H1 (cell line): ENCODE data around the gene HGFAC. TPM values are rescaled to one million over a fixed set of nuclear protein-coding genes. Genes with fewer than 3 reads are reported as not detected.

Experiments
- CTCF ChIA-PET: fragments of 300-600 bp; sonication (Branson Sonifier 250); formaldehyde crosslinking; loops from one replicate; lab custom pipeline; 2021; ENCODE audit not compliant: partially characterized antibody; lab: Charles Lee
- POLR2A ChIA-PET: fragments of 300-600 bp; sonication (Branson Sonifier 250); formaldehyde crosslinking; loops from one replicate; lab custom pipeline; 2021; ENCODE audit warnings: inconsistent platforms; ENCODE audit not compliant: partially characterized antibody; lab: Charles Lee
- DNase-seq, 2 experiments: peaks; one replicate each; pipeline versions ENCODE4 v3.0.0 to v3.0.0-alpha.2; 2010 to 2022; ENCODE audit warnings: low spot score in 2 of 2, low read depth in 1 of 2, mixed read lengths in 1 of 2
- FAIRE-seq: peaks from 2 replicates; lab custom pipeline; 2011; peaks lifted over from hg19 to GRCh38; lab: Jason Lieb, UNC
- H2AFZ ChIP-seq: 2 replicates; pipeline ENCODE4 v1.8.1; 2012; ENCODE audit warnings: low read length, inconsistent platforms
- H2AK5ac ChIP-seq: 2 replicates; pipeline ENCODE4 v1.6.1; 2013; ENCODE audit warnings: low read depth, low read length
- H2BK120ac ChIP-seq: replicated peaks from 2 replicates; pipeline ENCODE3; 2013; ENCODE audit warnings: low read depth, low read length, inconsistent platforms
- H2BK12ac ChIP-seq: 2 replicates; pipeline ENCODE4 v1.6.1; 2013; ENCODE audit warnings: low read depth, low read length
- H2BK15ac ChIP-seq: 2 replicates; pipeline ENCODE4 v1.6.1; 2013; ENCODE audit warnings: low read length
- H2BK20ac ChIP-seq: 2 replicates; pipeline ENCODE4 v1.6.1; 2013; ENCODE audit warnings: low read length
- H2BK5ac ChIP-seq: 2 replicates; pipeline ENCODE4 v1.6.1; 2013; ENCODE audit warnings: low read depth, low read length
- H3K14ac ChIP-seq: 2 replicates; pipeline ENCODE4 v1.6.1; 2013; ENCODE audit warnings: inconsistent platforms; ENCODE audit not compliant: insufficient read length
- H3K18ac ChIP-seq: 2 replicates; pipeline ENCODE4 v1.6.1; 2013; ENCODE audit warnings: low read length; ENCODE audit errors: extremely low read depth
- H3K23ac ChIP-seq: 2 replicates; pipeline ENCODE4 v1.6.1; 2013; ENCODE audit warnings: inconsistent platforms; ENCODE audit not compliant: insufficient read length
- H3K23me2 ChIP-seq: 2 replicates; pipeline ENCODE4 v1.6.1; 2013; ENCODE audit warnings: low read depth, low read length
- H3K27ac ChIP-seq: 2 replicates; pipeline ENCODE4 v1.6.1; 2011; ENCODE audit warnings: low read depth, low read length, inconsistent platforms
- H3K27me3 ChIP-seq, 4 experiments: replicated peaks in 1 of 4; 1 replicate in 1 of 4; 2 replicates in 3 of 4; pipeline versions ENCODE4 v1.6.1 to v1.8.1; 2011 to 2013; ENCODE audit warnings: low read length in 3 of 4, mild to moderate bottlenecking in 3 of 4, inconsistent platforms in 2 of 4, mixed read lengths in 2 of 4, moderate library complexity in 1 of 4; ENCODE audit not compliant: control insufficient read depth in 3 of 4, insufficient read depth in 3 of 4; ENCODE audit errors: extremely low read depth in 1 of 4
- H3K36me3 ChIP-seq, 4 experiments: 2 replicates each; pipeline versions ENCODE4 v1.6.1 to v1.8.1; 2011 to 2013; ENCODE audit warnings: mild to moderate bottlenecking in 4 of 4, low read length in 3 of 4, moderate library complexity in 2 of 4, control low read depth in 1 of 4, inconsistent platforms in 1 of 4; ENCODE audit not compliant: insufficient read depth in 4 of 4, control insufficient read depth in 2 of 4
- H3K4ac ChIP-seq: replicated peaks from 2 replicates; pipeline ENCODE3; 2013; ENCODE audit warnings: low read length, low read depth, mixed read lengths, inconsistent platforms; ENCODE audit not compliant: insufficient read length
- H3K4me1 ChIP-seq, 4 experiments: replicated peaks in 1 of 4; 1 replicate in 1 of 4; 2 replicates in 3 of 4; pipeline versions ENCODE4 v1.6.1 to v1.8.1; 2011 to 2013; ENCODE audit warnings: low read length in 3 of 4, inconsistent platforms in 2 of 4, mixed read lengths in 1 of 4; ENCODE audit not compliant: insufficient read depth in 4 of 4, control insufficient read depth in 3 of 4
- H3K4me2 ChIP-seq, 2 experiments: 2 replicates each; pipeline versions ENCODE4 v1.6.1 to v1.8.1; 2011 to 2013; ENCODE audit warnings: low read depth in 2 of 2, low read length in 2 of 2, control low read depth in 1 of 2, inconsistent platforms in 1 of 2, mild to moderate bottlenecking in 1 of 2; ENCODE audit not compliant: insufficient read depth in 1 of 2
- H3K4me3 ChIP-seq, 4 experiments: fragments of 200-600, 300-600 bp in 1 of 4; sonication (generic), shearing (Covaris generic), sonication (Bioruptor Twin) in 1 of 4; 2 replicates each; pipeline versions ENCODE4 v1.5.1 to v1.8.1; 2011 to 2016; ENCODE audit warnings: low read length in 4 of 4, low read depth in 3 of 4, control low read depth in 2 of 4, inconsistent platforms in 2 of 4, mild to moderate bottlenecking in 2 of 4, mixed read lengths in 1 of 4, moderate library complexity in 1 of 4; ENCODE audit not compliant: insufficient read depth in 2 of 4; ENCODE audit errors: extremely low read depth in 1 of 4
- H3K56ac ChIP-seq: replicated peaks from 2 replicates; pipeline ENCODE3; 2013; ENCODE audit warnings: low read depth, mild to moderate bottlenecking, mixed read lengths, low read length, inconsistent platforms; ENCODE audit not compliant: insufficient read length
- H3K79me1 ChIP-seq: 2 replicates; pipeline ENCODE4 v1.6.1; 2013; ENCODE audit warnings: low read depth, low read length, control low read depth
- H3K79me2 ChIP-seq, 2 experiments: 2 replicates each; pipeline versions ENCODE4 v1.6.1 to v1.8.1; 2012 to 2013; ENCODE audit warnings: low read length in 2 of 2, mild to moderate bottlenecking in 2 of 2, inconsistent platforms in 1 of 2; ENCODE audit not compliant: insufficient read depth in 2 of 2, control insufficient read depth in 1 of 2
- H3K9ac ChIP-seq, 4 experiments: replicated peaks in 1 of 4; 1 replicate in 1 of 4; 2 replicates in 3 of 4; pipeline versions ENCODE4 v1.6.1 to v1.8.1; 2011 to 2013; ENCODE audit warnings: low read depth in 3 of 4, low read length in 3 of 4, control low read depth in 2 of 4, mild to moderate bottlenecking in 2 of 4, moderate library complexity in 2 of 4, inconsistent platforms in 1 of 4; ENCODE audit errors: extremely low read depth in 1 of 4
- H3K9me3 ChIP-seq, 2 experiments: 2 replicates each; pipeline versions ENCODE4 v1.6.1 to v1.8.1; 2012 to 2013; ENCODE audit warnings: mild to moderate bottlenecking in 2 of 2, moderate library complexity in 2 of 2, control low read depth in 1 of 2, inconsistent platforms in 1 of 2, low read depth in 1 of 2, low read length in 1 of 2, mixed read lengths in 1 of 2; ENCODE audit not compliant: insufficient read depth in 2 of 2
- H4K20me1 ChIP-seq, 2 experiments: replicated peaks in 1 of 2; 2 replicates each; pipeline versions ENCODE3 to v1.8.1; 2011 to 2013; ENCODE audit warnings: inconsistent platforms in 2 of 2, low read length in 2 of 2, mild to moderate bottlenecking in 1 of 2; ENCODE audit not compliant: insufficient read depth in 2 of 2, control insufficient read depth in 1 of 2
- H4K5ac ChIP-seq: 2 replicates; pipeline ENCODE4 v1.6.1; 2013; ENCODE audit warnings: low read length, low read depth, mixed read lengths, inconsistent platforms; ENCODE audit not compliant: insufficient read length
- H4K8ac ChIP-seq: 2 replicates; pipeline ENCODE4 v1.8.0; 2013; ENCODE audit warnings: mild to moderate bottlenecking, moderate library complexity, low read length, inconsistent platforms; ENCODE audit not compliant: insufficient read depth; ENCODE audit errors: extremely low read depth
- H4K91ac ChIP-seq: replicated peaks from 2 replicates; pipeline ENCODE3; 2013; ENCODE audit warnings: low read length, mixed read lengths, inconsistent platforms; ENCODE audit not compliant: insufficient read length
- BACH1 ChIP-seq: IDR thresholded peaks from 2 replicates; pipeline ENCODE4 v1.6.1; 2012; ENCODE audit warnings: low read length, improper control_type of control experiment
- BCL11A ChIP-seq, 2 experiments: IDR thresholded peaks; one replicate each; pipeline ENCODE4 v1.6.1; 2011; ENCODE audit warnings: low read depth in 2 of 2, low read length in 2 of 2, mild to moderate bottlenecking in 2 of 2
- KDM1A ChIP-seq: fragments of 200-600, 300-600 bp; sonication (generic); IDR thresholded peaks from 2 replicates; pipeline ENCODE4 v1.7.1; 2016; ENCODE audit warnings: mild to moderate bottlenecking, low read length, borderline replicate concordance
- PHF8 ChIP-seq: fragments of 200-600 bp; sonication (generic); conservative IDR thresholded peaks from 2 replicates; pipeline ENCODE4 v1.7.1; 2012; ENCODE audit warnings: low read depth, mild to moderate bottlenecking, inconsistent platforms, low read length, moderate library complexity
- POLR2AphosphoS5 ChIP-seq: IDR thresholded peaks from 2 replicates; pipeline ENCODE4 v1.6.1; 2011; ENCODE audit warnings: low read depth, low read length
- RAD21 ChIP-seq, 2 experiments: IDR thresholded peaks in 1 of 2; conservative IDR thresholded peaks in 1 of 2; 2 replicates each; pipeline ENCODE4 v1.6.1; 2011; ENCODE audit warnings: low read depth in 2 of 2, low read length in 2 of 2, improper control_type of control experiment in 1 of 2, inconsistent platforms in 1 of 2, mild to moderate bottlenecking in 1 of 2, moderate library complexity in 1 of 2
- SIX5 ChIP-seq: IDR thresholded peaks from 2 replicates; pipeline ENCODE4 v1.6.1; 2011; ENCODE audit warnings: mild to moderate bottlenecking, low read depth, low read length
- SP2 ChIP-seq: IDR thresholded peaks from 2 replicates; pipeline ENCODE4 v1.6.1; 2012; ENCODE audit warnings: mild to moderate bottlenecking, low read length, inconsistent platforms
- SP4 ChIP-seq: IDR thresholded peaks from 2 replicates; pipeline ENCODE4 v1.6.1; 2012; ENCODE audit warnings: low read length, inconsistent platforms
- TAF7 ChIP-seq: optimal IDR thresholded peaks from 2 replicates; pipeline ENCODE3; 2011; ENCODE audit warnings: low read depth, mild to moderate bottlenecking, inconsistent platforms, low read length, moderate library complexity, borderline replicate concordance
- WGBS, 2 experiments: shearing (Covaris generic) in 1 of 2; methylation state at CpG; one replicate each; pipeline versions ENCODE4 v1.1.6 to v1.1.7; 2013 to 2015; ENCODE audit warnings: low lambda C conversion rate in 2 of 2, mixed read lengths in 2 of 2, inconsistent platforms in 1 of 2, low coverage in 1 of 2, missing lambda C conversion rate in 1 of 2; ENCODE audit not compliant: insufficient replicate concordance in 2 of 2, insufficient coverage in 1 of 2, insufficient read length in 1 of 2; ENCODE audit errors: extremely low coverage in 1 of 2, missing lambda C conversion rate in 1 of 2; 5-methylcytosine and 5-hydroxymethylcytosine counted together
- long read RNA-seq, 2 experiments: library from RNA in 1 of 2; library from capped mRNA in 1 of 2; stranded (forward); transcript quantifications; one replicate each; pipeline ENCODE4 v2.0.0, GENCODE V29; 2021; ENCODE audit warnings: inconsistent platforms in 1 of 2
- polyA minus RNA-seq, 3 experiments: library from RNA; depleted of rRNA, polyadenylated mRNA; stranded (reverse); fragments of >200 nt; gene quantifications; 1 replicate in 2 of 3; 2 replicates in 1 of 3; pipeline ENCODE4 v1.2.3, GENCODE V29; 2011
- polyA plus RNA-seq, 7 experiments: library from polyadenylated mRNA; depleted of rRNA in 3 of 7; stranded (reverse) in 5 of 7; unstranded in 2 of 7; fragments of >200 nt in 5 of 7; fragments of 200-250 nt in 2 of 7; gene quantifications; 1 replicate in 5 of 7; 2 replicates in 1 of 7; 4 replicates in 1 of 7; pipeline versions ENCODE4 v1.2.1 to v1.2.3, GENCODE V29; 2011 to 2013; ENCODE audit warnings: missing spikeins in 2 of 7, mixed read lengths in 2 of 7
- total RNA-seq: library from RNA; stranded (reverse); fragmentation: NEBNext Ultra II Directional; extraction: Animal tissue kit (Norgen Biotek cat#: 25700); gene quantifications from 2 replicates; pipeline ENCODE4 v1.2.1, GENCODE V29; 2021

Gene HGFAC
- 0.15 TPM in 1 of 2 replicates, not detected in the other for total RNA-seq
- polyA plus RNA-seq (2011; rRNA removed) = 0.14 and 0.35 TPM in 2 replicates
- polyA plus RNA-seq (2011; cell fraction: cytosol; rRNA removed) = 0.34 TPM
- 2.4 TPM for polyA plus RNA-seq (2011; cell fraction: nucleus; rRNA removed)
- 0.60 TPM in 1 of 4 replicates, not detected in the others for polyA plus RNA-seq (2012, experiment 1 of 2)
- polyA plus RNA-seq (2012, experiment 2 of 2) = not detected
- polyA plus RNA-seq (2013, experiment 1 of 2) = 0.10 TPM
- 0.07 TPM for polyA plus RNA-seq (2013, experiment 2 of 2)
- polyA minus RNA-seq (2011; rRNA and poly(A)+ RNA removed) = not detected in 2 replicates
- not detected for polyA minus RNA-seq (2011; cell fraction: cytosol; rRNA and poly(A)+ RNA removed)
- not detected for polyA minus RNA-seq (2011; cell fraction: nucleus; rRNA and poly(A)+ RNA removed)
- long read RNA-seq, experiment 1 = 0 reads
- long read RNA-seq, experiment 2 = 0 reads

GRCh38 chr4:3441501-3442459 is at the start of gene HGFAC:
Gene HGFAC (plus strand): TSS chr4:3441968. CDS start chr4:3442002, 34 bp downstream.
- H3K18ac ChIP-seq = no peak within 1 kb of the TSS
- peak within 1 kb of the TSS; percentile 68 for H4K8ac ChIP-seq
- H2BK20ac ChIP-seq = no peak within 1 kb of the TSS
- H2AK5ac ChIP-seq = no peak within 1 kb of the TSS
- no peaks in the 10 kb centered on the region for H3K36me3 ChIP-seq
- no peak within 1 kb of the TSS for H2BK5ac ChIP-seq
- WGBS, 2 experiments = 92% methylated on average over 17 of the region's 27 CpGs; no CpG with 5 or more reads in 1 of the 2 experiments
- no peak within 1 kb of the TSS for H3K9ac ChIP-seq
- H3K4ac ChIP-seq = no peak within 1 kb of the TSS
- no peaks in the 10 kb centered on the region for H4K20me1 ChIP-seq
- no peaks in the 10 kb centered on the region for H3K9me3 ChIP-seq
- 0 out of 2 replicates have a peak within 1 kb of the TSS, but pooled peaks have one; percentile 17 for H2BK12ac ChIP-seq
- no peaks in the 10 kb centered on the region for H3K23me2 ChIP-seq
- DNase-seq = no peak
- no peak within 1 kb of the TSS for H2BK120ac ChIP-seq
- no peak for FAIRE-seq
- H3K14ac ChIP-seq = no peak within 1 kb of the TSS
- H3K4me3 ChIP-seq = no peak within 1 kb of the TSS
- no peak within 1 kb of the TSS for H4K91ac ChIP-seq
- ChIA-PET CTCF (interaction anchor here (0.7 to 11.6 kb wide), 17 partner anchors 7 to 197 kb away, joined by 3 to 152 read pairs (median 5); no protein-coding TSS in a partner anchor), POLR2A (interaction anchor here (0.9 to 1.0 kb wide), 2 partner anchors 13 to 213 kb away, joined by 3 read pairs; no protein-coding TSS in a partner anchor)
- H3K4me1 ChIP-seq = no peaks in the 10 kb centered on the region
- no peak within 1 kb of the TSS for H3K23ac ChIP-seq
- H3K27me3 ChIP-seq = no peaks in the 10 kb centered on the region; a peak in 1 of 7 replicates
- H2AFZ ChIP-seq = no peak within 1 kb of the TSS
- H3K27ac ChIP-seq = no peak within 1 kb of the TSS; the same call in 1 of the 2 replicates
- no peaks in the 10 kb centered on the region for H3K79me1 ChIP-seq
- H3K4me2 ChIP-seq = no peak within 1 kb of the TSS
- H3K79me2 ChIP-seq = no peaks in the 10 kb centered on the region
- H3K56ac ChIP-seq = no peak within 1 kb of the TSS
- no peak within 1 kb of the TSS for H2BK15ac ChIP-seq
- H4K5ac ChIP-seq = no peak within 1 kb of the TSS
- TF ChIP-seq SIX5 (no peak), PHF8 (no peak), POLR2AphosphoS5 (no peak), SP4 (no peak), KDM1A (no peak), BACH1 (no peak), BCL11A (IDR thresholded peaks at IDR 0.05; ENCODE audit: low read depth in 2 of 2, low read length in 2 of 2) (no peak), SP2 (no peak), RAD21 (IDR thresholded peaks at IDR 0.05 in 1 of 2, conservative IDR thresholded peaks at IDR 0.05 in 1 of 2; ENCODE audit: low read depth in 2 of 2, low read length in 2 of 2) (no peak), TAF7 (no peak)
